Activated CD4-positive, alpha-beta T cell treated with anti-CD3 and anti-CD28 coated beads for 36 hours (primary cell): ENCODE measurements around the gene B4GAT1. TPM values are rescaled to one million over a fixed set of nuclear protein-coding genes. Genes with fewer than 3 reads are reported as not detected.

Source experiments
- ATAC-seq: fragments of 200-7000 bp; cut with Tn5 transposase; one replicate; pipeline ENCODE4 v1.10.0; 2021; ENCODE audit warnings: mild to moderate bottlenecking, moderate library complexity
- CTCF ChIA-PET: fragments of 350-600 bp; sonication (Branson Sonifier 250); formaldehyde crosslinking; loops from one replicate; lab custom pipeline; 2021; ENCODE audit warnings: antibody characterized with exemption; lab: Charles Lee
- POLR2A ChIA-PET: fragments of 350-600 bp; sonication (Branson Sonifier 250); formaldehyde crosslinking; loops from one replicate; lab custom pipeline; 2021; ENCODE audit warnings: antibody characterized with exemption, inconsistent platforms; lab: Charles Lee
- DNase-seq: peaks from one replicate; pipeline ENCODE4 v3.0.0-alpha.2; 2020
- H3K27ac Mint-ChIP-seq: one replicate; pipeline ENCODE4 v1.8.0; 2021; ENCODE audit warnings: mixed read lengths
- H3K27me3 Mint-ChIP-seq: one replicate; pipeline ENCODE4 v1.8.0; 2021; ENCODE audit warnings: mixed read lengths
- H3K36me3 Mint-ChIP-seq: one replicate; pipeline ENCODE4 v1.8.0; 2021; ENCODE audit warnings: low read depth, mixed read lengths
- H3K4me1 Mint-ChIP-seq: one replicate; pipeline ENCODE4 v1.8.0; 2021; ENCODE audit warnings: mixed read lengths
- H3K4me3 Mint-ChIP-seq: one replicate; pipeline ENCODE4 v1.8.0; 2021; ENCODE audit warnings: mild to moderate bottlenecking, moderate library complexity, mixed read lengths
- H3K9me3 Mint-ChIP-seq: one replicate; pipeline ENCODE4 v1.8.0; 2021; ENCODE audit warnings: low read depth, mixed read lengths
- intact Hi-C, 2 experiments: fragments of 100-400 bp; cut with DNase I in 1 of 2; cut with micrococcal nuclease in 1 of 2; formaldehyde crosslinking; loops; one replicate each; pipeline versions ENCODE4 v1.14.2 to v1.15.1; 2022 to 2024; cut with DNase I, micrococcal nuclease
- total RNA-seq, 2 experiments: library from RNA; stranded (reverse); gene quantifications; one replicate each; pipeline ENCODE4 v1.2.3, GENCODE V29; 2021

Gene B4GAT1
- total RNA-seq, 2 experiments from 2014 or later: 6.0 to 8.5 TPM

DNA sequence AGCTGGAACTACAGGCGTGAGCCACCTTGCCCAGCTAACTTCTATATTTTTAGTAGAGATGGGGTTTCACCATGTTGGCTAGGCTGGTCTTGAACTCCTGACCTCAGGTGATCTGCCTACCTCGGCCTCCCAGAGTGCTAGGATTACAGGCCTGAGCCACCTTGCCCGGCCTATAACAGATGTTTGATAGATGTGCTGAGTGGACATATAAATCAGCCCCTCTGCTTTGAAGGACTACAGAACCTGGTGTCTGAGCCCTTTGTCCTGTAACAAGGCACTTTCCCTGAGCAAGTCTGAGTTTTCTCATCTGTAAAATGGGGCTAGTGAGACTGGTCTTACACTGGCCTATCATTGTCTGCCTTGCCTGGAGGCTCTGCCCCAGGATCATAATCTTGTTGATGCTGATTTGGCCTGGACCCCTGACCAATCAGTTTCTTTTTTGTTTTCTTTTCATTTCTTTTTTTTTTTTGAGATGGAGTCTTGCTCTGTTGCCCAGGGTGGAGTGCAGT, 18.2 kb downstream of the B4GAT1 start:
- H3K4me3 Mint-ChIP-seq: no peak overlapping the region
- ChIA-PET POLR2A (no interaction called here), CTCF (interaction anchor here (0.6 to 1.5 kb wide), 6 partner anchors 12 to 49 kb away, joined by 3 to 19 read pairs (median 5); partner anchors contain the start of genes BRMS1 and CD248)
- H3K9me3 Mint-ChIP-seq: no peaks in the 10 kb centered on the region
- ATAC-seq (no peak), DNase-seq (no peak)
- no peak overlapping the region for H3K27ac Mint-ChIP-seq
- no peaks in the 10 kb centered on the region for H3K36me3 Mint-ChIP-seq
- no peaks in the 10 kb centered on the region for H3K27me3 Mint-ChIP-seq
- H3K4me1 Mint-ChIP-seq: peaks cover 28% of the 10 kb centered on the region
- intact Hi-C loops: loop anchor here in 1 of 2 experiments (5.0 kb wide), 1 partner anchor 107 kb away; no protein-coding TSS in a partner anchor

DNA sequence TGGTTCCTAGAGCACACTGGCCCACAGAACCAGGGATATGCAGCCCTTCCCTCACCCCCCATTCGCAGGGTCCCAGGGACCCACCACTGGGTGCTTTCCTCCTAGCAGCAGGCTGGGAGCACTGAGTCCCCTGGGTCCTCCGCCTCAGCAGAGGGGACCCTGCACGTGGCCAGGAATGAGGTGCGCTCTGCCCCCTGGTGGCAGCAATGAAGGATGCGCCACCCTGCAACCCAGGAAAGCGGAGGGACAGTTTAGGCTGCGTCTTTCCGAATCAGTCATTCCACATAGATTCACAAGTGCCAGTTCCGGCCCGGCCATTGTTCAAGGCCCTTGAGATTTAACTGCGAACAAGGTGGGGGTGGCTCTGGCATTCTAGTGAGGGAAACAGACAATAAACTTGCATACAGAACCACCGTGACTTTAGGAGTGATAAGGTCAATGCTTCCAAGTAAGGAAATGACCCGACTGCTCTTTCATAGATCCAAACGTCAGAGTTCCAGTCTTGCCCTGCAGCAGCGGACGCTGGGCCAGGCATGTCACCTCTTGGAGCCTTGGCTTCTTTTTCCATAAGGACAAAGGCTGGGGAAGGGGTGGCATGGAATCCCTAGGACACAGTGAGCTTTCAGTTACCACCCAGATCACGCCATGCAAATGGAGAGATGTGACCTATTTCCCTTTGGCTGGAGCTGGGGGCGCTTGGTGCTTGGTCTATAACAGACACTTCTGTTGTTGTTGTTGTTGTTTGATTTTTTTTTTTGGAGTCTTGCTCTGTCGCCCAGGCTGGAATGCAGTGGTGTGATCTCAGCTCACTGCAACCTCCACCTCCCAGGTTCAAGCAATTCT, 18.9 kb downstream of the B4GAT1 start:
- ChIA-PET CTCF (interaction anchor here (0.6 to 1.5 kb wide), 6 partner anchors 11 to 31 kb away, joined by 3 to 19 read pairs (median 5); partner anchors contain the start of genes BRMS1 and CD248), POLR2A (no interaction called here)
- ATAC-seq (peak; percentile 91), DNase-seq (peak; percentile 90)
- Mint-ChIP-seq H3K27ac (peak overlapping the region; percentile 73), H3K36me3 (no peaks in the 10 kb centered on the region), H3K4me3 (no peak overlapping the region), H3K9me3 (no peaks in the 10 kb centered on the region), H3K4me1 (peaks cover 31% of the 10 kb centered on the region), H3K27me3 (no peaks in the 10 kb centered on the region)
- intact Hi-C loops: loop anchor here (1.0 to 5.0 kb wide), 3 partner anchors 16 to 106 kb away; no protein-coding TSS in a partner anchor

DNA sequence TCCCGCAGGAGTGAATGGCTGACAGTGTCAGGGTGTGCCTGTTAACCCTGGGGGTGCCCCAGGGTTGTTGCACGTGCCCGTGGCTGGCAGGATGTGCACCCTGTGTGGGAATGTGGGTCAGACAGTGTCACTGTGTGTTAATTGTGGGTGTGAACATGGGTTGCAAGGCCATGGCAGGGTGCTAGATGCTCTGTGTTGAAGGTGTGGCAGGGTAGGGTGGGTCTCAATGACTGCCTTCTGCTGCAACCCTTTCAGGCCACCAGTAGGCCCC, 19.5 kb downstream of the B4GAT1 start:
- no peak overlapping the region for H3K4me3 Mint-ChIP-seq
- ChIA-PET POLR2A (no interaction called here), CTCF (no interaction called here)
- ATAC-seq (peak; percentile 38), DNase-seq (peak; percentile 48)
- no peaks in the 10 kb centered on the region for H3K36me3 Mint-ChIP-seq
- no peaks in the 10 kb centered on the region for H3K27me3 Mint-ChIP-seq
- intact Hi-C loops: loop anchor here (1.0 to 5.0 kb wide), 3 partner anchors 16 to 106 kb away; no protein-coding TSS in a partner anchor
- peaks cover 31% of the 10 kb centered on the region for H3K4me1 Mint-ChIP-seq
- no peaks in the 10 kb centered on the region for H3K9me3 Mint-ChIP-seq
- peak overlapping the region; percentile 68 for H3K27ac Mint-ChIP-seq

DNA sequence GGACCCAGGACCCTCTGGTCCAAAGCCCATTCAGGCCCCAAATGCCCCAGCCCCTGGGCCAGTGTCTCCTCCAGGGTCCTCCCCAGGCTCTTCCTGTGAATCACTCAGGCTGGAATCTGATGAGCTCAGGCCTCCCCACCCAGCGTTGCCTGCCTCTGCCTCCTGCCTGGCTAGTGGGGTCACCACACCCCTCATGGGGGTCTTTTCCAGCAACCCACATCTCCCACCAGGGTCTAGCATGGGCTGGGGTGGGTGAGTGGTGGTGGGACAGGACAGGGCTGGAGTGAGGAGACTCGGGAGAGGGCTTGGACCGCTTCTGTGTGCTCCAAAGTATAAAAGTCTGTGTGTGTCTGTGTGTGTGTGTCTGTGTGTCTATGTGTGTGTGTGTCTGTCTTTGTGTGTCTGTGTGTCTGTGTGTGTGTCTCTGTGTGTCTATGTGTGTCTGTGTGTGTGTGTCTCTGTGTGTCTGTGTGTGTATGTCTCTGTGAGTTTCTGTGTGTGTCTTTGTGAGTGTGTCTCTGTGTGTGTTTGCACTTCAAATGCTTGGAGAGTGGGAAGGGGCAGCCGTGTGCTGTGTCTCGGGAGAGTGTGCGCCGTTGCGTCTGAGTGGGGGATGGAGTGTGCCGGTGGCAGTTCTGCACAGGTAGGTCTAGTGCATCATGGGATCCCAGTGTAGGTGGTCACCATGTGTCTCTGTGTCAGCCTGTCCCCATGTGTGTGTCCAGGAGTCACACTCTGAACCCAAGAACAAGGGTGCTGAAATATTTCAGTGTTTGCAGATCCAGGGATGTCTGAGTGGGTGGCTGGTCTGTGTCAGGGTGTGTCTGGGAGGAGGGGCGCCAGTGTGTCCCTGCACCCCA, 20.0 kb downstream of the B4GAT1 start:
- Mint-ChIP-seq H3K4me1 (peaks cover 31% of the 10 kb centered on the region), H3K36me3 (no peaks in the 10 kb centered on the region), H3K27me3 (no peaks in the 10 kb centered on the region), H3K27ac (peak overlapping the region; percentile 68), H3K9me3 (no peaks in the 10 kb centered on the region), H3K4me3 (no peak overlapping the region)
- no peak for DNase-seq
- intact Hi-C loops: loop anchor here (1.0 to 5.0 kb wide), 3 partner anchors 15 to 105 kb away; no protein-coding TSS in a partner anchor
- CTCF ChIA-PET: interaction anchor here (0.6 to 1.6 kb wide), 2 partner anchors 15 to 29 kb away, joined by 3 to 13 read pairs; no protein-coding TSS in a partner anchor
- no peak for ATAC-seq
- POLR2A ChIA-PET: no interaction called here

DNA sequence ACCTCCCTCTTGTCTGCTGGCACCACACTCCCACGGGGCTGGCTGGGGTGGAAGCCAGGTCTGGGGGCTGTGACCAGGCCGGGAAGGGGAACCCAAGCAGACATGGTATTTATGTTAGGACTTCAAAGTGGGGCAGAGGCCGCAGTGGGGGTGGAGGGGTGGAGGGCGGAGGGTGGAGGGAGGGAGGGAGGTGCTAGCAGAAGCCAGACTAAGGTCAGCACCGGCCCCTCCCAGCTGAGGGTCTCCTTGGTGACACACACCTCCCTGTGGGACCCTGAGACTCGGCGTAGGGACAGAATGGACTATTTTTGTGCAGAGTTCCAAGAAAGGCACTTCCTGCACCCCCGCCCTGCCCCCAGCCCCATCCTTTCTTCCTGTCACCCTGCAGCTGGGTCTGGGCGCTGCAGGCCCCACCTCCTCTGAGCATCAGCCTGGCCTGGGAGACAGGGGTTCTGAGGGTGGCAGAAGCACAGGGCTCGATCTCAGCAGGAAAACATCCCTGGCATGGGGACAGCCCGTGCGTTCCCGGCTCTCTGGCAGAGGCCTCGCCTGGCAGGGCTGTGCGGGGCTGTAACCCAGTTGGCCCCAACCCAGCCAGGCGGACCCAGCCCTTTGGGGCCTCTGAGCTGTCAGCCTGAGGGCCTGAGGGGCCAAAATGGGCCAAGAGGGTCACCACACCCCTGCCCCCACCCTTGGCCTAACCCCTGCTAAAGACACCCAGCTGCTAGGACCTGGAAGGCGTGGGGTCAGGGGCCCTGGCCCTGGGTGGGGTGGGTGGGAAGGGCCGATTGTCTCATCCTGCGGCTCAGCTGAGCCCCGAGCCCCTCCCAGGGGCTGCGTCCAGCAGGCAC, 20.9 kb downstream of the B4GAT1 start:
- Mint-ChIP-seq H3K27ac (peak overlapping the region; percentile 52), H3K9me3 (no peaks in the 10 kb centered on the region), H3K36me3 (no peaks in the 10 kb centered on the region), H3K27me3 (no peaks in the 10 kb centered on the region), H3K4me3 (no peak overlapping the region), H3K4me1 (peaks cover 31% of the 10 kb centered on the region)
- ATAC-seq (peak; percentile 19), DNase-seq (peak; percentile 58)
- ChIA-PET CTCF (interaction anchor here (1.6 kb wide), 1 partner anchor 14 kb away, joined by 13 read pairs; no protein-coding TSS in a partner anchor), POLR2A (no interaction called here)
- intact Hi-C loops: loop anchor here in 1 of 2 experiments (5.0 kb wide), 1 partner anchor 104 kb away; no protein-coding TSS in a partner anchor

DNA sequence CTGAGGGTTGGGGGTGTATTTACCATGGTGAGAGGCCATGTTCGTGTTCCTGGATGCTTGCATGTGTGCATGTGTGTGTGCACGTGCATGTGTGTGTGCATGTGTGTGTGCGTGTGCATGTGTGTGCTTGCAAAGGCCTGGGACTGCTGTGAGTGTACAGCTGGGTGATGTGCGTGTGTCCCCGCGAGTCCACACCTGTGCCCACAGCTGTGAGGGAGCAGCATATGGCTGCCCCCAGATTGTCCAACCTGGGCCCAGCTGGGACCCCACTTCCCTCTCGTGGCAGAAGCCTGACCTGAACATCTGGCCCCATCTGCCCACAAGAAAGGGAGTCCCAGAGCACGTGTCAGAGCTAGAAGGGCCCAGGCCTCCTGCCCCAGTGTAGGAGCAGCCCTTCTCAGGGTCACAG, 22.2 kb downstream of the B4GAT1 start:
- no peak for ATAC-seq
- ChIA-PET CTCF (interaction anchor here (0.5 to 1.5 kb wide), 2 partner anchors 14 to 103 kb away, joined by 3 to 6 read pairs; no protein-coding TSS in a partner anchor), POLR2A (interaction anchor here (0.6 kb wide), 1 partner anchor 161 kb away, joined by 5 read pairs; no protein-coding TSS in a partner anchor)
- Mint-ChIP-seq H3K4me3 (no peak overlapping the region), H3K4me1 (peaks cover 31% of the 10 kb centered on the region), H3K9me3 (no peaks in the 10 kb centered on the region), H3K27me3 (no peaks in the 10 kb centered on the region), H3K36me3 (no peaks in the 10 kb centered on the region), H3K27ac (peak overlapping the region; percentile 52)
- DNase-seq: no peak
- intact Hi-C loops: loop anchor here in 1 of 2 experiments (5.0 kb wide), 1 partner anchor 103 kb away; no protein-coding TSS in a partner anchor

DNA sequence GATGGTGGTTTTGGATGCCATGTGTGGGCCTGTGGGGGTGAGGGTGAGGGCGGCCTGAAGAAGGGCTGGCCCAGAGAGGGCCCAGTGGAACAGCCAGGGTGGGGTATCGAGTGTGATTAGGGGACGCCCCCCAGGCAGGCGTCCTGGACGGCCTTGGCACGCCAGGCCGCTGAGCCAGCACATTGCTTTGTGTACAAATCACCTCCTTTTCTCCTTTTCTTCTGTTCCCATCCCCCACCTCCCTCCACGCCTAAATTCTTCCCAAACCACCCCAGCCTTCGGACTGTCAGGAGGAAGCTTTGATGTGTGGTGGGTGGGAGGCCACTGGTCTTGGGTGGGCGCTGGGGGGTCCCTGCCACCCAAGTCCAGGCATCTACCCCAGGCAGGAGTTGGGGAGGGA, 22.8 kb downstream of the B4GAT1 start:
- H3K27me3 Mint-ChIP-seq: no peaks in the 10 kb centered on the region
- no peaks in the 10 kb centered on the region for H3K36me3 Mint-ChIP-seq
- DNase-seq: no peak
- no peak overlapping the region for H3K4me3 Mint-ChIP-seq
- peaks cover 2% of the 10 kb centered on the region for H3K9me3 Mint-ChIP-seq
- peaks cover 34% of the 10 kb centered on the region for H3K4me1 Mint-ChIP-seq
- ATAC-seq: no peak
- H3K27ac Mint-ChIP-seq: no peak overlapping the region
- ChIA-PET CTCF (interaction anchor here (0.5 to 1.5 kb wide), 3 partner anchors 13 to 130 kb away, joined by 3 to 6 read pairs (median 4); no protein-coding TSS in a partner anchor), POLR2A (no interaction called here)
- intact Hi-C loops: loop anchor here in 1 of 2 experiments (5.0 kb wide), 1 partner anchor 102 kb away; no protein-coding TSS in a partner anchor

DNA sequence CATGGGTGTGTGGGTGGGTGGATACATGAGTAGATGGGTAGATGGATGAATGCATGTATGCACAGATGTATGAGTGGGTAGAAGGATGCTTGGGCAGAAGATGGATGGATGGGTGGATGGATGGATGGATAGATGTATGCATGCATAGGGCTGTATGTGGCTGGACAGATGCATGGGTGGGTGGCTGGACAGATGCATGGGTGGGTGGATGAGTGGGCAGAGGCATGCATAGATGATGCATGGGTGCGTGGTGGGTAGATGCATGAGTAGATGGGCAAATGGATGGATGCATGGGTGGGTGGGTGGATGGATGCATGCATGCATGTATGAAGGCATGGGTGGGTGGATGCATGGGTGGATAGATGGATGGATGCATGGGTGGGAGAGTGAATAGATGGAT, 23.7 kb downstream of the B4GAT1 start:
- H3K27me3 Mint-ChIP-seq: no peaks in the 10 kb centered on the region
- no peak overlapping the region for H3K27ac Mint-ChIP-seq
- no peak overlapping the region for H3K4me3 Mint-ChIP-seq
- H3K4me1 Mint-ChIP-seq: peaks cover 43% of the 10 kb centered on the region
- no peak for ATAC-seq
- intact Hi-C loops: no loop called here
- peaks cover 2% of the 10 kb centered on the region for H3K9me3 Mint-ChIP-seq
- POLR2A ChIA-PET: no interaction called here
- H3K36me3 Mint-ChIP-seq: no peaks in the 10 kb centered on the region
- DNase-seq: no peak
- CTCF ChIA-PET: interaction anchor here (0.6 to 1.5 kb wide), 2 partner anchors 12 to 131 kb away, joined by 4 to 6 read pairs; no protein-coding TSS in a partner anchor

DNA sequence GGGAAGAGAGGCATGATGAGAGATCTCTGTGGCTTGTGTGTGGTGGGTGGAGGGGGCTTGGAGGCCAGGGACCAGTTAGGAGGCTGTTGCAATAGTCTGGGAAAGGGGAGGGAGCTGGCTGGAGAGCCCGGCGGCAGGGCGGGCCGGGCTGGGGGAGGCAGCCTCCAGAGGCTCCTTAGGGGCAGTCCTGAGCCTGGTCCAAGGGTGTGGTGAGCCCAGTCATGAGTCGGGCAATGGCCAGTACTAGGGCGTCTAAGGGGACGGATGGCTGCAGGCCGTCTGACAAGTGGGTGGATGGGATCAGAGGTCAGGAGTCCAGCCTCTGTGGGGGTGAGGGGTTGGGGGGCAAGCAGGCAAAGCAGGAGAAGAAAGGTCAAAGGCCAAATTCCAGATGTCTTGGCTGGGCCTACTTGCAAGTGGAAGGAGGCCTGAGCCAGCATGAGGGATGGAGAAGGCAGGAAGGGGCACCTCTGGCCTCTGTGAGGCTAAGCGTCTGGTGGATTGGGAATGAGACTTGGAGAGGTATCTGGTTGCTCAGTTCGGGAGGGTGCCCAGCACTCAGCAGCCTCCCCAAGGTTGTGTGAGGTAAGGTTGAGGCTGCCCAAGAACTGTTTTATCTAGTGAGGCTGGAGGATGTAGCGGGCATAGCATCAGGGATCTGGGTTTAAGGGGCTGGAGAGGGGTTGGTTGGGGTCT, 24.5 kb downstream of the B4GAT1 start:
- Mint-ChIP-seq H3K27ac (no peak overlapping the region), H3K36me3 (no peaks in the 10 kb centered on the region), H3K9me3 (peaks cover 2% of the 10 kb centered on the region), H3K4me1 (peaks cover 43% of the 10 kb centered on the region), H3K4me3 (no peak overlapping the region), H3K27me3 (no peaks in the 10 kb centered on the region)
- DNase-seq (no peak), ATAC-seq (no peak)
- POLR2A ChIA-PET: no interaction called here
- CTCF ChIA-PET: interaction anchor here (1.7 kb wide), 1 partner anchor 11 kb away, joined by 9 read pairs; no protein-coding TSS in a partner anchor
- intact Hi-C loops: no loop called here
